PC-9 (cell line): Measurements from ENCODE around the gene RBM15.

Source experiments
- CTCF ChIP-seq: fragments of 200-600 bp; sonication (generic); conservative IDR thresholded peaks from 2 replicates; pipeline ENCODE4 v1.6.1; 2017; ENCODE audit warnings: mixed run types, antibody characterized with exemption, mild to moderate bottlenecking, moderate library complexity
- EZH2 ChIP-seq: fragments of 200-600 bp; sonication (generic); IDR thresholded peaks from 2 replicates; pipeline ENCODE4 v1.8.0; 2017; ENCODE audit warnings: antibody characterized with exemption, low read depth

DNA sequence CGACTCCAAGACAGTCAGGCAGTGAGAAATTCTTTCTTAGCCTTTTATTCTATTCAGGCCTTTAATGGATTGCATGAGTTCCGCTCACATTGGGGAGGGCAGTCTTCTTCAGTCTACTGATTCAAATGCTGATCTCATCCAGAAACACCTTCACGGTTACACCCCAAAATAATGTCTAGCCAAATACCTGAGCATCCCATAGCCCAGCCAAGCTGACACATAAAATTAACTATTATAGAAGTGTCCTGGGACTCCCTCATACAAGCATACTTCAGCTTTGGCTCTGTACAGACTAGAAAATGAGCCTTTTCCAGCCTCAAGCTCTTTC, 55.3 kb downstream of the RBM15 start:
- TF ChIP-seq CTCF (no peak), EZH2 (no peak)
